ENCODE data around the gene AGBL4. TPM values are rescaled to one million over a fixed set of nuclear protein-coding genes. Genes with fewer than 3 reads are reported as not detected.

The AGBL4 gene
- total RNA-seq (2022) (not detected in 2 replicates), Bru-seq, nascent RNA (percentile 11 among the genes with signal in this experiment), BruChase-seq, experiment 1, labeled RNA remaining after a 2-hour chase (percentile 15 among the genes with signal in this experiment), BruChase-seq, experiment 2, labeled RNA remaining after a 6-hour chase (percentile 9 among the genes with signal in this experiment)
- long read RNA-seq: 0 reads

DNA sequence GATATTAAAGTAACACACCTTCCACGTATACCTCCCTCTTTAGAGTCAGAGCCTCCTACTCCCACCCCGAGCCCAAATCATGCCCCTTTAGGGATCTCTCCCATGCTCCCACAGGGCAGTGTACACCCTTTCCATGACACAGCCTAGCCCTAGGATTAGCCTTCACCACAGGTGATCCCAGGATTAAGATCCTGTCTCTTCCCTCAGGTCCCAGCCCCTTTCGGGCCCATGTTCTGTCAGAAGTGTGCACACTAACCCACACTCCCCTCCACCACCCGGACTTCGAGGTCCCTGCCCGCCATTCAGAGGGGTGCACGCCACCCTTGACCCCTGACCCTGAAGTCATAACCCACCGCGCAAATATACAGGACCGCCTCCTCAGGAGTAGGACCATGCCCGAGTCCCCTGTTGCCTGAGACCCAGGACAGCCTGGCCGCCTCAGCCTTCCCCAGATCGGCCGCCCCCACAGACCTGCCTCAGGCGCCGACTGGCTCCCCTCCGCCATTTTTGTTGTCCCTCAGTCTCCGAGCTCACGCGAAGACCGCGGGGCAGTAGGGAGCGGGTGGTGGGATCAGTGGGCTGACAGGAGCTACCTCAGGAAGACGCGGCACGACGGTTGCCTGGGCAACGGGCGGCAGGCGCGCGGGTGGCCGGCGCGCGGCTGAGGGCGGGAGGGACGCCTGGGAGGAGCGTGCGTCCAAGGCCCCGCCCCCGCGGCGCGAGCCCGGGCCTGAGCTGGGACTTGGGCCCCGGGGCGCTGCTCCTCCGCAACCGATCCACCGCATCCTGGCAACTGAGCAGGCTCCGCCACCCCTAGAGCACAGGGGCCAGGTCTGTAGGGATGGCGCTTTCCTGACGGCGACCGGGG lies at the start of gene AGBL4:
AGBL4 (minus strand) TSS at position 663 of the 868 bp plus-strand sequence.
- H3K9me3 ChIP-seq: no peaks in the 10 kb centered on the region
- no peaks in the 10 kb centered on the region for H3K4me1 ChIP-seq
- no peaks in the 10 kb centered on the region for H3K9me3 Mint-ChIP-seq (ENCODE audit: unreplicated experiment)
- H3K27me3 ChIP-seq (replicated peaks; ENCODE audit: control insufficient read depth, insufficient read depth, low read length): no peaks in the 10 kb centered on the region
- H3K36me3 Mint-ChIP-seq (ENCODE audit: insufficient read depth, unreplicated experiment): no peaks in the 10 kb centered on the region
- peaks cover 3% of the 10 kb centered on the region for H3K27me3 Mint-ChIP-seq (ENCODE audit: insufficient read depth, unreplicated experiment)
- ChIA-PET CTCF (no interaction called here), POLR2A (no interaction called here)
- H3K4me3 Mint-ChIP-seq (ENCODE audit: unreplicated experiment): peak within 1 kb of the TSS; percentile 53
- TF ChIP-seq, protein P1, sequence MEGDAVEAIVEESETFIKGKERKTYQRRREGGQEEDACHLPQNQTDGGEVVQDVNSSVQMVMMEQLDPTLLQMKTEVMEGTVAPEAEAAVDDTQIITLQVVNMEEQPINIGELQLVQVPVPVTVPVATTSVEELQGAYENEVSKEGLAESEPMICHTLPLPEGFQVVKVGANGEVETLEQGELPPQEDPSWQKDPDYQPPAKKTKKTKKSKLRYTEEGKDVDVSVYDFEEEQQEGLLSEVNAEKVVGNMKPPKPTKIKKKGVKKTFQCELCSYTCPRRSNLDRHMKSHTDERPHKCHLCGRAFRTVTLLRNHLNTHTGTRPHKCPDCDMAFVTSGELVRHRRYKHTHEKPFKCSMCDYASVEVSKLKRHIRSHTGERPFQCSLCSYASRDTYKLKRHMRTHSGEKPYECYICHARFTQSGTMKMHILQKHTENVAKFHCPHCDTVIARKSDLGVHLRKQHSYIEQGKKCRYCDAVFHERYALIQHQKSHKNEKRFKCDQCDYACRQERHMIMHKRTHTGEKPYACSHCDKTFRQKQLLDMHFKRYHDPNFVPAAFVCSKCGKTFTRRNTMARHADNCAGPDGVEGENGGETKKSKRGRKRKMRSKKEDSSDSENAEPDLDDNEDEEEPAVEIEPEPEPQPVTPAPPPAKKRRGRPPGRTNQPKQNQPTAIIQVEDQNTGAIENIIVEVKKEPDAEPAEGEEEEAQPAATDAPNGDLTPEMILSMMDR (IDR thresholded peaks at IDR 0.05; ENCODE audit: insufficient read depth in 1 of 2, low read depth in 1 of 2, low read length in 1 of 2, severe bottlenecking in 1 of 2, unreplicated experiment in 1 of 2): no peak
- no TSS peak for BruUV-seq (replicated peaks)
- peak; percentile 23 to 37 for DNase-seq
- H3K36me3 ChIP-seq (ENCODE audit: control insufficient read depth, insufficient read depth, low read length): no peaks in the 10 kb centered on the region
- no peaks in the 10 kb centered on the region for H3K4me1 Mint-ChIP-seq (ENCODE audit: low read depth, unreplicated experiment)
- H3K27ac Mint-ChIP-seq (ENCODE audit: unreplicated experiment): no peak within 1 kb of the TSS
- H3K4me3 ChIP-seq (ENCODE audit: low read depth, low read length): peak within 1 kb of the TSS; percentile 33
- intact Hi-C loops (cut with micrococcal nuclease; ENCODE audit: unreplicated experiment): no loop called here

- H3K27ac Mint-ChIP-seq (ENCODE audit: unreplicated experiment): no peak overlapping the region
- BruUV-seq (replicated peaks): no TSS peak
Measured at GRCh38 chr1:50066806-50067205, 43.1 kb upstream of the AGBL4 start.

DNA sequence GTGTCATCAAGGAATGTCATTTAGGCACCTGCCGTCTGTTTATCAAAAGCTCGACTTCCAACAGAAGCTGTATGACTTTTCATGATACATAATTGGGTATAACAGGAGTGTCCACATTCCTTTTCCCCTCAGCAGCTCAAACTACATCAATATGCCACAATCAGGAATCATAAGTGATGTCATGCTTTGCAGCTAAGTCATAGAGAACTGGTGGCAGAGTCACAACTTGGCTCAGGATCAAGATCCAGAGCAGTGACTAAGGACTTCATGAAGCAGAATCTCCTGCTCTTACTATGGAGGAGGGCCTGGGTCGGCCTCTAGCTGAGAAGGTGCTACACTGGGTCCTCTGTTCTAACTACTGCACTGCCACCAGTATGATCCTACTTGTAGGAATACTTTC lies 36.5 kb upstream of the AGBL4 start:
- BruUV-seq (replicated peaks): no TSS peak
- TF ChIP-seq, protein P1 (IDR thresholded peaks at IDR 0.05; ENCODE audit: insufficient read depth in 1 of 2, low read depth in 1 of 2, low read length in 1 of 2, severe bottlenecking in 1 of 2, unreplicated experiment in 1 of 2): no peak
- no peaks in the 10 kb centered on the region for H3K9me3 ChIP-seq

More at GRCh38 chr1:50066806-50067205, 43.1 kb upstream of the AGBL4 start:
- Histone ChIP-seq H3K27me3 (replicated peaks; ENCODE audit: control insufficient read depth, insufficient read depth, low read length) (no peaks in the 10 kb centered on the region), H3K9me3 (no peaks in the 10 kb centered on the region), H3K36me3 (ENCODE audit: control insufficient read depth, insufficient read depth, low read length) (no peaks in the 10 kb centered on the region), H3K4me1 (no peaks in the 10 kb centered on the region), H3K4me3 (ENCODE audit: low read depth, low read length) (no peak overlapping the region)
- TF ChIP-seq, protein P1 (IDR thresholded peaks at IDR 0.05; ENCODE audit: insufficient read depth in 1 of 2, low read depth in 1 of 2, low read length in 1 of 2, severe bottlenecking in 1 of 2, unreplicated experiment in 1 of 2): no peak
- no peak overlapping the region for H3K4me3 Mint-ChIP-seq (ENCODE audit: unreplicated experiment)
- POLR2A ChIA-PET: no interaction called here
- H3K4me1 Mint-ChIP-seq (ENCODE audit: low read depth, unreplicated experiment): no peaks in the 10 kb centered on the region
- intact Hi-C loops (cut with micrococcal nuclease; ENCODE audit: unreplicated experiment): no loop called here
- no peaks in the 10 kb centered on the region for H3K9me3 Mint-ChIP-seq (ENCODE audit: unreplicated experiment)
- H3K27me3 Mint-ChIP-seq (ENCODE audit: insufficient read depth, unreplicated experiment): no peaks in the 10 kb centered on the region
- CTCF ChIA-PET: no interaction called here
- no peaks in the 10 kb centered on the region for H3K36me3 Mint-ChIP-seq (ENCODE audit: insufficient read depth, unreplicated experiment)
- DNase-seq: no peak

More for the DNA sequence above, 36.5 kb upstream of the AGBL4 start:
- intact Hi-C loops (cut with micrococcal nuclease; ENCODE audit: unreplicated experiment): no loop called here
- POLR2A ChIA-PET: no interaction called here
- Mint-ChIP-seq H3K27ac (ENCODE audit: unreplicated experiment) (no peak overlapping the region), H3K9me3 (ENCODE audit: unreplicated experiment) (no peaks in the 10 kb centered on the region), H3K36me3 (ENCODE audit: insufficient read depth, unreplicated experiment) (no peaks in the 10 kb centered on the region), H3K27me3 (ENCODE audit: insufficient read depth, unreplicated experiment) (no peaks in the 10 kb centered on the region), H3K4me3 (ENCODE audit: unreplicated experiment) (no peak overlapping the region), H3K4me1 (ENCODE audit: low read depth, unreplicated experiment) (no peaks in the 10 kb centered on the region)
- Histone ChIP-seq H3K27me3 (replicated peaks; ENCODE audit: control insufficient read depth, insufficient read depth, low read length) (no peaks in the 10 kb centered on the region), H3K4me3 (ENCODE audit: low read depth, low read length) (no peak overlapping the region), H3K4me1 (no peaks in the 10 kb centered on the region), H3K36me3 (ENCODE audit: control insufficient read depth, insufficient read depth, low read length) (no peaks in the 10 kb centered on the region)
- no peak for DNase-seq
- CTCF ChIA-PET: no interaction called here
